HUES64 (cell line): Measurements from ENCODE around the gene IKBKE.

Experiments
- H3K27ac ChIP-seq: 2 replicates; pipeline ENCODE4 v1.7.0; 2013; ENCODE audit warnings: low read depth, low read length, inconsistent platforms
- H3K27me3 ChIP-seq: 2 replicates; pipeline ENCODE4 v1.6.1; 2013; ENCODE audit warnings: mild to moderate bottlenecking, low read length; ENCODE audit not compliant: insufficient read depth
- H3K36me3 ChIP-seq: 2 replicates; pipeline ENCODE4 v1.6.1; 2013; ENCODE audit warnings: mild to moderate bottlenecking, low read length; ENCODE audit not compliant: insufficient read depth
- H3K4me1 ChIP-seq: 2 replicates; pipeline ENCODE4 v1.6.1; 2013; ENCODE audit warnings: mild to moderate bottlenecking, low read length, moderate library complexity; ENCODE audit not compliant: insufficient read depth
- H3K4me3 ChIP-seq: 2 replicates; pipeline ENCODE4 v1.5.1; 2013; ENCODE audit warnings: mild to moderate bottlenecking, low read length, moderate library complexity
- H3K9ac ChIP-seq: 2 replicates; pipeline ENCODE4 v1.6.1; 2013; ENCODE audit warnings: mild to moderate bottlenecking, low read depth, low read length
- H3K9me3 ChIP-seq: 2 replicates; pipeline ENCODE4 v1.6.1; 2013; ENCODE audit warnings: low read depth, low read length; ENCODE audit not compliant: insufficient read depth
- WGBS: fragments of 150-250, 120-280 bp; methylation state at CpG from one replicate; pipeline ENCODE4 v1.1.7; 2013; ENCODE audit warnings: missing lambda C conversion rate; 5-methylcytosine and 5-hydroxymethylcytosine counted together

Gene IKBKE

GRCh38 chr1:206487970-206488369, 17.7 kb downstream of the IKBKE start:
- peaks cover 12% of the 10 kb centered on the region; the same call in 1 of the 2 replicates for H3K36me3 ChIP-seq
- no peaks in the 10 kb centered on the region for H3K4me1 ChIP-seq
- WGBS, result 85% methylated on average over 7 of the region's 7 CpGs
- no peak overlapping the region for H3K4me3 ChIP-seq
- no peaks in the 10 kb centered on the region for H3K9me3 ChIP-seq
- no peaks in the 10 kb centered on the region for H3K27me3 ChIP-seq
- H3K27ac ChIP-seq, result no peak overlapping the region
- H3K9ac ChIP-seq, result no peak overlapping the region

DNA sequence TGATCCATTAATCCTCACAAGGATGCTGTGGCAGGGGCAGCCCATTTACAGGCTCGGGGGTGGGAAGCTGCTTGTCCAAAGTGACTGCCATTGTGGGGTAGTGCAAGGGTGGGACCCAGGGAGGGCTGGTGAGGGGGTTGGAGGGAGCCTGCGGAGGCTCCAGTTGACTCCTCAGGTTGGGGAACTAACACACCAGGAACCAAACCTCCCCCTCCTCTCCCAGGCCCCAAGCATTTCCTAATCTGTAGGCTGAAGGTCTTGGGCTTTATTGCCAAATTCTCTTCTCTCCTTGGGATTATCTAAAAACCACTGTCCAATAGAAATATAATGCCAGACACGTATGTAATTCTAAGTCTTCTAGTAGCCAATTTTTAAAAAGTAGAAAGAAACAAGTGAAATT, 18.2 kb downstream of the IKBKE start:
- Histone ChIP-seq H3K9ac (no peak overlapping the region), H3K9me3 (no peaks in the 10 kb centered on the region), H3K27me3 (no peaks in the 10 kb centered on the region), H3K27ac (no peak overlapping the region), H3K36me3 (peaks cover 9% of the 10 kb centered on the region; the same call in 1 of the 2 replicates), H3K4me3 (no peak overlapping the region), H3K4me1 (no peaks in the 10 kb centered on the region)
- 100% methylated on average over 1 of the region's 3 CpGs for WGBS

GRCh38 chr1:206489980-206490770, 19.9 kb downstream of the IKBKE start:
- 70% methylated on average over 22 of the region's 22 CpGs for WGBS
- Histone ChIP-seq H3K27me3 (no peaks in the 10 kb centered on the region), H3K36me3 (peaks cover 10% of the 10 kb centered on the region; the same call in 1 of the 2 replicates), H3K4me3 (no peak overlapping the region), H3K9ac (no peak overlapping the region), H3K9me3 (no peaks in the 10 kb centered on the region), H3K4me1 (no peaks in the 10 kb centered on the region), H3K27ac (no peak overlapping the region)

DNA sequence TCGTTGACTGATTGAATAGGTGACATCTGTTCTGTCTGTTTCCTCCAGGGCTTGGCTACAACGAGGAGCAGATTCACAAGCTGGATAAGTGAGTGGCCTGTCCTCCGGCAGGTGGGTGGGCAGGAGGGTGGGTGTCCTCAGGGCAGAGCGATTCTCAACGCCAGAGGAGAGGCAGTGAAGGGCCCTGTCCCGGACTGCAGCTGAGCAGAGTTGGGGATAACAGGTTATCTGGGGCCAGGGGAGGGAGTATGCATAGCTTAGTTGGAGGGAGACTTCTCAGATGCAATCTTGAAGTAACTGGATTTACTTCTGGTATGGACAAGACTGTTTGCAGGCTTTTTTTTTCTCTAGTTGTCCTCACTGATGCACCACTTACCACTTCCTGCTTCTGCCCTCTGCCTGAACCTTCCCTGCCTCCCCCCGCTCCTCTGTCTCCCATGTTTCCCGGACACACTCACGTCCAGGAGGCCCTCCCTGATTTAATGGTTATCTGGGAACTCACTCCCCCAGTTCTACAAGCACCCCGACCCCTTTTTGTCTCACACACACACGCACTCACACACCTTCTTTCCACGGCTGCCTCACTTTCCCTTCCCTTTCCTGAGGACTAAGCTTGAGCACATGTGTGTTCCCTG, 20.6 kb downstream of the IKBKE start:
- H3K27ac ChIP-seq, result no peak overlapping the region
- H3K27me3 ChIP-seq, result no peaks in the 10 kb centered on the region
- 92% methylated on average over 12 of the region's 12 CpGs for WGBS
- H3K9ac ChIP-seq, result no peak overlapping the region
- H3K4me1 ChIP-seq, result no peaks in the 10 kb centered on the region
- H3K9me3 ChIP-seq, result no peaks in the 10 kb centered on the region
- no peak overlapping the region for H3K4me3 ChIP-seq
- peaks cover 10% of the 10 kb centered on the region; the same call in 1 of the 2 replicates for H3K36me3 ChIP-seq

DNA sequence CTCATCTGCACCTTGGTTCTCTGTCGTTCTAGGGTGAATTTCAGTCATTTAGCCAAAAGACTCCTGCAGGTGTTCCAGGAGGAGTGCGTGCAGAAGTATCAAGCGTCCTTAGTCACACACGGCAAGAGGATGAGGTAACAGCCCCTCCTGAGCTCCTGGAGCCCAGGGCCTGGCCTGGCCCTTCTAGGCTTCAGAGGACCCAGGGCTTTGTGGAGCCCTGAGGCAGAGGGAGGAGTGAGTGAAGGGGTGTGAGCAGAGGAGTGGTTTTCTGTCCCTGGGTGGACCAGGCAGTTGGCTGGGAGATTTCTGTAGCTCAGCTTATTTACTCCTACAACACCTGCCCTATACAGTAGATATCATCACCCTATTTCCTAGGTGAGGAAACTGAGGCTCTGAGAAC, 21.3 kb downstream of the IKBKE start:
- H3K27me3 ChIP-seq, result no peaks in the 10 kb centered on the region
- H3K4me1 ChIP-seq, result no peaks in the 10 kb centered on the region
- no peak overlapping the region for H3K27ac ChIP-seq
- H3K36me3 ChIP-seq, result peaks cover 10% of the 10 kb centered on the region; the same call in 1 of the 2 replicates
- H3K9ac ChIP-seq, result no peak overlapping the region
- H3K9me3 ChIP-seq, result no peaks in the 10 kb centered on the region
- WGBS, result 97% methylated on average over 4 of the region's 4 CpGs
- no peak overlapping the region for H3K4me3 ChIP-seq

DNA sequence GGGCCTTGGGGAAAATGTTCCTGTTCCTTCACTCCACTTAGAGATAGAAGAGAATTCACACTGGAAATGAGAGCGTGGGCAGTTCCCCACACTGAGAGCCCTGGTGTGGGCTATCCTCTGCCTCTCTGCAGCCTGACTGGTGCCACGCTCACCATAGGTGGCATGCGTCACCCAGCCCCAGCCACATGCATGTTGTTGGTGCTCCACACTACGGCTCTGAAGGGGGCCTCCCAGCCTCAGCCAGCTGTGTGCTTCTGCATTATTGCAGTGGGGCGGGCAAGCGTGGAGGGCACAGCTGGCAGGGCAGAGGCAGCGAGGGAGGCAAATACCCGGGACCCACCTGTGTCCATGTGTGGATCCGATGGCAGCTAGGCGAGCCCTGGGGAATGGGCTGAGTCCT, 22.3 kb downstream of the IKBKE start:
- 93% methylated on average over 10 of the region's 10 CpGs for whole genome bisulfite sequencing
- Histone ChIP-seq H3K36me3 (peaks cover 10% of the 10 kb centered on the region; the same call in 1 of the 2 replicates), H3K27me3 (no peaks in the 10 kb centered on the region), H3K4me3 (no peak overlapping the region), H3K4me1 (no peaks in the 10 kb centered on the region), H3K9ac (no peak overlapping the region), H3K9me3 (no peaks in the 10 kb centered on the region), H3K27ac (no peak overlapping the region)

- Histone ChIP-seq H3K9me3 (no peaks in the 10 kb centered on the region), H3K27ac (no peak overlapping the region), H3K27me3 (no peaks in the 10 kb centered on the region), H3K36me3 (peaks cover 10% of the 10 kb centered on the region; the same call in 1 of the 2 replicates), H3K4me1 (0 out of 2 replicates have a peak, but pooled peaks cover under 1% of the 10 kb centered on the region), H3K4me3 (no peak overlapping the region), H3K9ac (no peak overlapping the region)
- 91% methylated on average over 9 of the region's 9 CpGs for WGBS
Observed at GRCh38 chr1:206493279-206493678, 23.0 kb downstream of the IKBKE start.

DNA sequence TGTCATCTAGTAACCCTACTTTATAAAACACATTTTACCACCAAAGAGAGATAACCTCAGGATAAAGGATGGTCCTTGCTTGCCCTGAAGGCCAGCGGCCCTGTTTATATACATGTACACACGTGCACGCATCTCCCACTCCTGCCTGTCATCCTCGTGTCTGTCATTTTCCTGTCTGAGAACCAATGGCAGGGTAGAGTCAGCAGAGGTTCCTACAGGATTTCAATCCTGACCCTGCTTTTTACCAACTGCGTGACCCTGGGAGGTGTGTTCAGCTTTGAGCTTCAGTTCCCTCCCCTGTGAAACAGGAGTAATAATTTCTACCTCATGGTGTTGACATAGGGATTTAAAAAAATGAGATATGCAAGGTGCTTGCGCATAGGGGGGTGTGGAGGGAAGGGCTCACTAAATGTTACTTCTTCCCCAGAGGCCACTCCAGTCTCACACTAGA, 24.8 kb downstream of the IKBKE start:
- Histone ChIP-seq H3K27me3 (no peaks in the 10 kb centered on the region), H3K4me3 (no peak overlapping the region), H3K9me3 (no peaks in the 10 kb centered on the region), H3K4me1 (peaks cover 3% of the 10 kb centered on the region; the same call in 1 of the 2 replicates), H3K27ac (no peak overlapping the region), H3K9ac (no peak overlapping the region), H3K36me3 (peaks cover 10% of the 10 kb centered on the region; the same call in 1 of the 2 replicates)
- 91% methylated on average over 6 of the region's 6 CpGs for WGBS

- H3K27me3 ChIP-seq, result no peaks in the 10 kb centered on the region
- H3K9ac ChIP-seq, result no peak overlapping the region
- H3K9me3 ChIP-seq, result no peaks in the 10 kb centered on the region
- peaks cover 3% of the 10 kb centered on the region; the same call in 1 of the 2 replicates for H3K4me1 ChIP-seq
- no peak overlapping the region for H3K27ac ChIP-seq
- no peak overlapping the region for H3K4me3 ChIP-seq
- 88% methylated on average over 3 of the region's 3 CpGs for WGBS
- H3K36me3 ChIP-seq, result peaks cover 10% of the 10 kb centered on the region; the same call in 1 of the 2 replicates
Observed at GRCh38 chr1:206495493-206496046, 25.3 kb downstream of the IKBKE start.

DNA sequence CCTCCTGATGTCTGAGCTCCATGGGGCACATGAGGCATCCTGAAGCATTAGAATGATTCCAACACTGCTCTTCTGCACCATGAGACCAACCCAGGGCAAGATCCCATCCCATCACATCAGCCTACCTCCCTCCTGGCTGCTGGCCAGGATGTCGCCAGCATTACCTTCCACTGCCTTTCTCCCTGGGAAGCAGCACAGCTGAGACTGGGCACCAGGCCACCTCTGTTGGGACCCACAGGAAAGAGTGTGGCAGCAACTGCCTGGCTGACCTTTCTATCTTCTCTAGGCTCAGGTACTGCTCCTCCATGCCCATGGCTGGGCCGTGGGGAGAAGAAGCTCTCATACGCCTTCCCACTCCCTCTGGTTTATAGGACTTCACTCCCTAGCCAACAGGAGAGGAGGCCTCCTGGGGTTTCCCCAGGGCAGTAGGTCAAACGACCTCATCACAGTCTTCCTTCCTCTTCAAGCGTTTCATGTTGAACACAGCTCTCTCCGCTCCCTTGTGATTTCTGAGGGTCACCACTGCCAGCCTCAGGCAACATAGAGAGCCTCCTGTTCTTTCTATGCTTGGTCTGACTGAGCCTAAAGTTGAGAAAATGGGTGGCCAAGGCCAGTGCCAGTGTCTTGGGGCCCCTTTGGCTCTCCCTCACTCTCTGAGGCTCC, 26.0 kb downstream of the IKBKE start:
- Histone ChIP-seq H3K9me3 (no peaks in the 10 kb centered on the region), H3K36me3 (peaks cover 10% of the 10 kb centered on the region; the same call in 1 of the 2 replicates), H3K27me3 (no peaks in the 10 kb centered on the region), H3K4me3 (no peak overlapping the region), H3K9ac (no peak overlapping the region), H3K4me1 (peaks cover 3% of the 10 kb centered on the region; the same call in 1 of the 2 replicates), H3K27ac (no peak overlapping the region)
- WGBS, result 77% methylated on average over 6 of the region's 6 CpGs
